Kidney (tissue), 14 donors: ENCODE data around the gene MRC2. TPM values are rescaled to one million over a fixed set of nuclear protein-coding genes. Genes with fewer than 3 reads are reported as not detected.

Experiments
- DNase-seq, 5 donors: peaks; one replicate each; pipeline ENCODE4 v3.0.0-alpha.2; 2013 to 2020
- FAIRE-seq: peaks from 2 replicates; lab custom pipeline; 2012; peaks lifted over from hg19 to GRCh38; lab: Jason Lieb, UNC
- H3K27ac ChIP-seq, 2 donors: one replicate each; pipeline ENCODE4 v1.7.0; 2013; ENCODE audit warnings: low read depth in 2 of 2, low read length in 2 of 2, inconsistent platforms in 1 of 2
- H3K27me3 ChIP-seq: one replicate; pipeline ENCODE4 v1.7.1; 2013; ENCODE audit warnings: low read length, inconsistent platforms; ENCODE audit not compliant: control insufficient read depth, insufficient read depth
- H3K36me3 ChIP-seq, 3 donors: one replicate each; pipeline versions ENCODE4 v1.7.0 to v1.7.1; 2013; ENCODE audit warnings: low read length in 3 of 3, control low read depth in 1 of 3, inconsistent platforms in 1 of 3; ENCODE audit not compliant: insufficient read depth in 3 of 3, control insufficient read depth in 2 of 3
- H3K4me1 ChIP-seq, 3 donors: one replicate each; pipeline versions ENCODE4 v1.7.0 to v1.7.1; 2013; ENCODE audit warnings: low read length in 3 of 3, inconsistent platforms in 1 of 3, low read depth in 1 of 3; ENCODE audit not compliant: control insufficient read depth in 2 of 3, insufficient read depth in 2 of 3
- H3K4me3 ChIP-seq, 3 donors: one replicate each; pipeline versions ENCODE4 v1.7.0 to v1.8.1; 2013; ENCODE audit warnings: low read length in 3 of 3, control low read depth in 1 of 3, inconsistent platforms in 1 of 3
- H3K9ac ChIP-seq, 3 donors: one replicate each; pipeline versions ENCODE4 v1.7.0 to v1.7.1; 2013; ENCODE audit warnings: low read length in 3 of 3, control low read depth in 1 of 3, inconsistent platforms in 1 of 3
- H3K9me3 ChIP-seq, 3 donors: one replicate each; pipeline versions ENCODE4 v1.7.0 to v1.7.1; 2013; ENCODE audit warnings: low read length in 3 of 3, control low read depth in 1 of 3, inconsistent platforms in 1 of 3; ENCODE audit not compliant: control insufficient read depth in 2 of 3, insufficient read depth in 1 of 3
- CTCF ChIP-seq: IDR thresholded peaks from 3 replicates; pipeline ENCODE4 v1.5.1; 2012; ENCODE audit warnings: mild to moderate bottlenecking, moderate library complexity, borderline replicate concordance; ENCODE audit not compliant: insufficient read depth; ENCODE audit errors: extremely low read depth
- intact Hi-C: fragments of 100-400 bp; cut with DNase I; formaldehyde crosslinking; loops from one replicate; pipeline ENCODE4 v1.11.1; 2022
- polyA plus RNA-seq: library from polyadenylated mRNA; stranded (reverse); fragments of 350-450 nt; fragmentation: Illumina TruSeq; extraction: RNeasy Lipid Tissue Mini Kit (QIAGEN cat#74804); gene quantifications from one replicate; pipeline ENCODE4 v1.2.3, GENCODE V29; 2014; ENCODE audit warnings: low read depth, low replicate concordance; ENCODE audit not compliant: insufficient read depth
- total RNA-seq: library from RNA; stranded (reverse); fragmentation: NEBNext Ultra II Directional; extraction: Animal tissue kit (Norgen Biotek cat#: 25700); gene quantifications from one replicate; pipeline ENCODE4 v1.2.1, GENCODE V29; 2021
- donor health status: control.
- donor health status: control.
- donor health status: control.
- donor health status: control.
- donor health status: control.
- donor health status: DM: yes; HTN: yes; CAD: no.
- donor health status: Normal renal cell carcinoma (clear cell type).

The MRC2 gene
- total and polyA plus RNA-seq, 2 donors from 2014 or later, result 18.0 to 23.7 TPM

GRCh38 chr17:62701706-62702085, 74.2 kb downstream of the MRC2 start:
- Histone ChIP-seq H3K27ac (no peak overlapping the region), H3K36me3 (no peaks in the 10 kb centered on the region), H3K9me3 (no peaks in the 10 kb centered on the region), H3K9ac (no peak overlapping the region), H3K4me3 (no peak overlapping the region), H3K27me3 (no peaks in the 10 kb centered on the region), H3K4me1 (peaks cover 0 to 10% (median 0%) of the 10 kb centered on the region in 3 donors)
- no peak for TF ChIP-seq CTCF
- intact Hi-C loops, result loop anchor here (10.0 kb wide), 1 partner anchor 263 kb away; the partner anchor contains the start of gene TANC2
- DNase-seq (peak in 2 of 5 donors; percentile 34 to 38), FAIRE-seq (no peak)

GRCh38 chr17:62702746-62703260, 75.3 kb downstream of the MRC2 start:
- no peak for TF ChIP-seq CTCF
- Histone ChIP-seq H3K9ac (no peak overlapping the region), H3K27ac (peak overlapping the region in 1 of 2 donors; percentile 32), H3K27me3 (no peaks in the 10 kb centered on the region), H3K9me3 (no peaks in the 10 kb centered on the region), H3K4me3 (no peak overlapping the region), H3K4me1 (peaks cover 0 to 10% (median 0%) of the 10 kb centered on the region in 3 donors), H3K36me3 (no peaks in the 10 kb centered on the region)
- DNase-seq (peak in 1 of 5 donors; percentile 56), FAIRE-seq (no peak)
- intact Hi-C loops, result loop anchor here (10.0 kb wide), 1 partner anchor 262 kb away; the partner anchor contains the start of gene TANC2

- Histone ChIP-seq H3K9ac (peak overlapping the region in 2 of 3 donors; percentile 11 to 46), H3K4me3 (peak overlapping the region in 1 of 3 donors; percentile 48), H3K9me3 (no peaks in the 10 kb centered on the region), H3K27me3 (no peaks in the 10 kb centered on the region), H3K36me3 (no peaks in the 10 kb centered on the region), H3K27ac (peak overlapping the region; percentile 59 to 82), H3K4me1 (peaks cover 0 to 10% (median 0%) of the 10 kb centered on the region in 3 donors)
- TF ChIP-seq CTCF, result no peak
- intact Hi-C loops, result loop anchor here (10.0 kb wide), 1 partner anchor 261 kb away; the partner anchor contains the start of gene TANC2
- peak in 2 of 5 donors; percentile 64 to 96 for DNase-seq
- FAIRE-seq, result no peak
Measured at GRCh38 chr17:62703261-62703775, 75.8 kb downstream of the MRC2 start.
